ENCODE data around the gene CRHR1.

GRCh38 chr17:45775576-45776011, 8.5 kb upstream of the CRHR1 start:
- TF ChIP-seq EZH2 (IDR thresholded peaks at IDR 0.05; ENCODE audit: insufficient read depth, poor library complexity, severe bottlenecking) (no peak), EZH2phosphoT487 (IDR thresholded peaks at IDR 0.05; ENCODE audit: insufficient read depth, low read depth) (no peak)

Measured in GM23248 (cell line).